GM23338 (cell line): ENCODE measurements around the gene MAP3K8. TPM values are rescaled to one million over a fixed set of nuclear protein-coding genes. Genes with fewer than 3 reads are reported as not detected.
A peak's percentile ranks its signal among the peaks of the same experiment; 100 is the strongest.

Experiments
- ATAC-seq: fragments of 200-7000 bp; cut with Tn5 transposase; 3 replicates; pipeline ENCODE4 v1.9.1; 2020
- DNase-seq: peaks from one replicate; pipeline ENCODE4 v3.0.0-alpha.2; 2015; ENCODE audit warnings: low spot score
- H2AFZ ChIP-seq: fragments of 200-600 bp; sonication (generic); 2 replicates; pipeline ENCODE4 v1.8.0; 2016; ENCODE audit warnings: antibody characterized with exemption, mild to moderate bottlenecking, moderate library complexity
- H3F3A ChIP-seq: fragments of 200-600 bp; sonication (generic); replicated peaks from 2 replicates; pipeline ENCODE4 v1.8.0; 2017; ENCODE audit warnings: antibody characterized with exemption, mixed run types, low read depth
- H3K27ac ChIP-seq: fragments of 200-600 bp; sonication (generic); 2 replicates; pipeline ENCODE4 v1.6.1; 2016; ENCODE audit warnings: low read depth
- H3K27me3 ChIP-seq: fragments of 200-600 bp; sonication (generic); 2 replicates; pipeline ENCODE4 v1.8.0; 2016; ENCODE audit warnings: mild to moderate bottlenecking, mixed run types, moderate library complexity; ENCODE audit not compliant: insufficient read depth
- H3K36me3 ChIP-seq: fragments of 200-600 bp; sonication (generic); 2 replicates; pipeline ENCODE4 v1.8.0; 2016; ENCODE audit warnings: mild to moderate bottlenecking; ENCODE audit not compliant: insufficient read depth
- H3K4me1 ChIP-seq: fragments of 200-600 bp; sonication (generic); 2 replicates; pipeline ENCODE4 v1.8.0; 2016; ENCODE audit warnings: mild to moderate bottlenecking, moderate library complexity; ENCODE audit not compliant: insufficient read depth
- H3K4me2 ChIP-seq: fragments of 200-600 bp; sonication (generic); 2 replicates; pipeline ENCODE4 v1.7.1; 2017; ENCODE audit warnings: mixed run types
- H3K4me3 ChIP-seq: fragments of 200-600 bp; sonication (generic); 2 replicates; pipeline ENCODE4 v1.6.1; 2016; ENCODE audit warnings: mixed run types
- H3K79me2 ChIP-seq: fragments of 200-600 bp; sonication (generic); replicated peaks from 2 replicates; pipeline ENCODE4 v1.8.0; 2017; ENCODE audit warnings: mild to moderate bottlenecking; ENCODE audit not compliant: insufficient read depth
- H3K9me2 ChIP-seq: fragments of 200-600 bp; sonication (generic); 2 replicates; pipeline ENCODE4 v1.8.0; 2017; ENCODE audit not compliant: insufficient read depth
- H4K20me1 ChIP-seq: fragments of 200-600 bp; sonication (generic); replicated peaks from 2 replicates; pipeline ENCODE4 v1.8.0; 2017; ENCODE audit warnings: mild to moderate bottlenecking; ENCODE audit not compliant: insufficient read depth
- H3K27ac Mint-ChIP-seq: 2 replicates; pipeline ENCODE4 v1.8.0; 2020; ENCODE audit warnings: inconsistent platforms, mild to moderate bottlenecking, moderate library complexity, mixed read lengths
- H3K27me3 Mint-ChIP-seq: 3 replicates; pipeline ENCODE4 v1.8.0; 2022; ENCODE audit warnings: low read depth, mild to moderate bottlenecking, moderate library complexity, mixed read lengths, inconsistent platforms; ENCODE audit not compliant: insufficient read depth, poor library complexity
- H3K36me3 Mint-ChIP-seq: 3 replicates; pipeline ENCODE4 v1.8.0; 2021; ENCODE audit warnings: low read depth, mild to moderate bottlenecking, inconsistent platforms, moderate library complexity, mixed read lengths
- H3K4me1 Mint-ChIP-seq: 3 replicates; pipeline ENCODE4 v1.8.0; 2020; ENCODE audit warnings: mild to moderate bottlenecking, inconsistent platforms, mixed read lengths
- H3K4me3 Mint-ChIP-seq: 3 replicates; pipeline ENCODE4 v1.8.0; 2021; ENCODE audit warnings: moderate library complexity, mild to moderate bottlenecking, inconsistent platforms, mixed read lengths
- H3K9me3 Mint-ChIP-seq: 3 replicates; pipeline ENCODE4 v1.8.0; 2020; ENCODE audit warnings: moderate library complexity, mild to moderate bottlenecking, inconsistent platforms, mixed read lengths
- EZH2 ChIP-seq: fragments of 200-600 bp; sonication (generic); IDR thresholded peaks from one replicate; pipeline ENCODE4 v1.8.0; 2017; ENCODE audit warnings: antibody characterized with exemption, mild to moderate bottlenecking, low read depth; ENCODE audit not compliant: unreplicated experiment
- EZH2phosphoT487 ChIP-seq: fragments of 200-600 bp; sonication (generic); IDR thresholded peaks from one replicate; pipeline ENCODE4 v1.8.1; 2018; ENCODE audit warnings: antibody characterized with exemption; ENCODE audit not compliant: unreplicated experiment
- NANOG ChIP-seq: IDR thresholded peaks from 2 replicates; pipeline ENCODE4 v1.6.1; 2016; ENCODE audit warnings: antibody characterized with exemption, borderline replicate concordance
- POLR2AphosphoS5 ChIP-seq: IDR thresholded peaks from 2 replicates; pipeline ENCODE4 v1.6.1; 2016; ENCODE audit warnings: antibody characterized with exemption, low read depth
- STAT1 ChIP-seq: IDR thresholded peaks from one replicate; pipeline ENCODE4 v1.6.1; 2016; ENCODE audit warnings: antibody characterized with exemption; ENCODE audit not compliant: unreplicated experiment
- ZNF114 ChIP-seq: fragments of 250-450 bp; sonication (Bioruptor Pico); IDR thresholded peaks from 2 replicates; pipeline ENCODE4 v1.5.0; 2020; ENCODE audit warnings: mild to moderate bottlenecking, moderate library complexity
- long read RNA-seq: library from polyadenylated mRNA; unstranded; transcript quantifications from one replicate; pipeline ENCODE4 v2.0.0, GENCODE V29; 2020; ENCODE audit not compliant: unreplicated experiment
- polyA plus RNA-seq: library from polyadenylated mRNA; unstranded; fragments of >200 nt; fragmentation: Nextera tagmentation; extraction: Ambion mirVana; gene quantifications from 2 replicates; pipeline ENCODE4 v1.2.1, GENCODE V29; 2016
- total RNA-seq: library from RNA; depleted of rRNA; stranded (reverse); fragments of >200 nt; shearing (Covaris generic); gene quantifications from 2 replicates; pipeline ENCODE4 v1.2.3, GENCODE V29; 2014; rRNA removed
- TF ChIP-seq, protein P1 (sequence below), 2 experiments: fragments of 200-600 bp in 1 of 2; sonication (generic) in 1 of 2; conservative IDR thresholded peaks; 2 replicates each; pipeline versions ENCODE4 v1.5.1 to v1.6.1; 2016 to 2017; ENCODE audit warnings: antibody characterized with exemption in 2 of 2, low read depth in 2 of 2, mild to moderate bottlenecking in 2 of 2, moderate library complexity in 1 of 2

Gene MAP3K8
- total RNA-seq (3.5 and 6.1 TPM in 2 replicates), polyA plus RNA-seq (4.7 and 5.0 TPM in 2 replicates)
- long read RNA-seq, partial matches to known transcripts, result 1 of 3 reads
- long read RNA-seq, other reads (novel, unspliced or antisense), result 2 of 3 reads

DNA sequence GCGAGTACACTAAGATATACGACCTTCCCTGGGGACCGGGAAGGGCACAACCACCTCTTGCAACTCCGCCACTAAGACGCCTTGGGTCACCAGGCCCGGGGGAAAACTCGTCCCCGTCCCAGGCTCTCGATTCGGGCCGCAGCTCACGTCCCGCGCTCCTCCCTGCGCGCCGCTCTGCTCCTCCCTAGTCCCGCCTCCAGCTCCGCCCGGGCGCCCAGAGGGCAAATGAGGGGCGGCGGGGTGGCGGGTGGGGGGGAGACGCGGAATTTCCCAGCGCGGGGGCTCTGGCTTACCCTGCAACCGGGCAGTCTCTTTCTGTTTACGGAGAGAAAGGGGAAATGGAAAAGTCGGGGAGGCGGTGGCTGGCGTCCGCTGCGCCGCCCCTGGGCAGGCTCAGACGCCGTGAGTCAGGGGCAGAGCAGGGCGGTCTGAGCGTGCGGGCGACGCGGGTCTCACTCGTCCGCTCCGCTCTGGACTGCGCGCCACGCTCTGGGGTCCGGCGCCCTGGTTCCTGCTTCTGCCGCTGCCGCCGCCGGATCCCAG is at the start of gene MAP3K8:
Gene MAP3K8 (plus strand): TSS at position 455 of the 543 bp plus-strand sequence. CDS start 4,755 bp downstream, outside the sequence.
- H3F3A ChIP-seq, result no peaks in the 10 kb centered on the region; the same call in 1 of the 2 replicates
- H3K36me3 ChIP-seq, result no peaks in the 10 kb centered on the region
- peak within 1 kb of the TSS; percentile 80 for H3K27ac ChIP-seq
- Mint-ChIP-seq H3K27me3 (peaks cover 24% of the 10 kb centered on the region), H3K9me3 (no peaks in the 10 kb centered on the region), H3K36me3 (0 out of 3 replicates have a peak, but pooled peaks cover 2% of the 10 kb centered on the region), H3K4me1 (peaks cover 40% of the 10 kb centered on the region), H3K4me3 (peak within 1 kb of the TSS; percentile 83), H3K27ac (peak within 1 kb of the TSS; percentile 91)
- peaks cover 7% of the 10 kb centered on the region; the same call in 1 of the 2 replicates for H3K79me2 ChIP-seq
- peak within 1 kb of the TSS; percentile 97 for H2AFZ ChIP-seq
- peak; percentile 80 for ATAC-seq
- H4K20me1 ChIP-seq, result no peaks in the 10 kb centered on the region
- peak; percentile 87 for DNase-seq
- peaks cover 42% of the 10 kb centered on the region for H3K27me3 ChIP-seq
- H3K9me2 ChIP-seq, result no peaks in the 10 kb centered on the region
- TF ChIP-seq EZH2 (no peak), NANOG (no peak), ZNF114 (CRISPR knock-in tag) (no peak), POLR2AphosphoS5 (peak; percentile 68), STAT1 (no peak), EZH2phosphoT487 (no peak)
- peaks cover 50% of the 10 kb centered on the region for H3K4me1 ChIP-seq
- H3K4me3 ChIP-seq, result peak within 1 kb of the TSS; percentile 79
- peak within 1 kb of the TSS; percentile 91 for H3K4me2 ChIP-seq

- DNase-seq (peak; percentile 79), ATAC-seq (peak; percentile 97)
- H3K4me1 ChIP-seq, result peaks cover 3% of the 10 kb centered on the region; the same call in 1 of the 2 replicates
- no peak overlapping the region for H3K4me3 ChIP-seq
- Mint-ChIP-seq H3K9me3 (no peaks in the 10 kb centered on the region), H3K4me1 (peaks cover 16% of the 10 kb centered on the region; the same call in 2 of the 3 replicates), H3K4me3 (no peak overlapping the region), H3K27ac (no peak overlapping the region), H3K27me3 (peaks cover 7% of the 10 kb centered on the region), H3K36me3 (no peaks in the 10 kb centered on the region)
- H3K79me2 ChIP-seq, result no peaks in the 10 kb centered on the region
- no peaks in the 10 kb centered on the region for H3K36me3 ChIP-seq
- H3F3A ChIP-seq, result no peaks in the 10 kb centered on the region
- TF ChIP-seq, protein P1, sequence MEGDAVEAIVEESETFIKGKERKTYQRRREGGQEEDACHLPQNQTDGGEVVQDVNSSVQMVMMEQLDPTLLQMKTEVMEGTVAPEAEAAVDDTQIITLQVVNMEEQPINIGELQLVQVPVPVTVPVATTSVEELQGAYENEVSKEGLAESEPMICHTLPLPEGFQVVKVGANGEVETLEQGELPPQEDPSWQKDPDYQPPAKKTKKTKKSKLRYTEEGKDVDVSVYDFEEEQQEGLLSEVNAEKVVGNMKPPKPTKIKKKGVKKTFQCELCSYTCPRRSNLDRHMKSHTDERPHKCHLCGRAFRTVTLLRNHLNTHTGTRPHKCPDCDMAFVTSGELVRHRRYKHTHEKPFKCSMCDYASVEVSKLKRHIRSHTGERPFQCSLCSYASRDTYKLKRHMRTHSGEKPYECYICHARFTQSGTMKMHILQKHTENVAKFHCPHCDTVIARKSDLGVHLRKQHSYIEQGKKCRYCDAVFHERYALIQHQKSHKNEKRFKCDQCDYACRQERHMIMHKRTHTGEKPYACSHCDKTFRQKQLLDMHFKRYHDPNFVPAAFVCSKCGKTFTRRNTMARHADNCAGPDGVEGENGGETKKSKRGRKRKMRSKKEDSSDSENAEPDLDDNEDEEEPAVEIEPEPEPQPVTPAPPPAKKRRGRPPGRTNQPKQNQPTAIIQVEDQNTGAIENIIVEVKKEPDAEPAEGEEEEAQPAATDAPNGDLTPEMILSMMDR (conservative IDR thresholded peaks at IDR 0.05; ENCODE audit: low read depth in 2 of 2), result peak; percentile 68 to 78
- no peak for TF ChIP-seq EZH2
- H3K4me2 ChIP-seq, result no peak overlapping the region
- no peak overlapping the region for H3K27ac ChIP-seq
- H3K27me3 ChIP-seq, result no peaks in the 10 kb centered on the region
- H2AFZ ChIP-seq, result no peak overlapping the region
- H4K20me1 ChIP-seq, result no peaks in the 10 kb centered on the region
- H3K9me2 ChIP-seq, result no peaks in the 10 kb centered on the region
Measured at GRCh38 chr10:30384701-30385201, 49.2 kb upstream of the MAP3K8 start.
